Muscle layer of colon (tissue), 2 donors: ENCODE results near the gene CACNG6.

Source experiments
- H3K27ac ChIP-seq: one replicate; pipeline ENCODE4 v1.7.0; 2013; ENCODE audit warnings: low read depth, mild to moderate bottlenecking, low read length, moderate library complexity
- H3K27me3 ChIP-seq, 2 donors: one replicate each; pipeline ENCODE4 v1.7.0; 2013; ENCODE audit warnings: low read length in 2 of 2, mild to moderate bottlenecking in 2 of 2; ENCODE audit not compliant: insufficient read depth in 2 of 2, control insufficient read depth in 1 of 2
- H3K36me3 ChIP-seq: one replicate; pipeline ENCODE4 v1.7.0; 2013; ENCODE audit warnings: mild to moderate bottlenecking, low read length; ENCODE audit not compliant: insufficient read depth
- H3K4me1 ChIP-seq: one replicate; pipeline ENCODE4 v1.7.0; 2013; ENCODE audit warnings: mild to moderate bottlenecking, low read length; ENCODE audit not compliant: insufficient read depth
- H3K4me3 ChIP-seq, 2 donors: one replicate each; pipeline ENCODE4 v1.7.0; 2013; ENCODE audit warnings: low read length in 2 of 2, low read depth in 1 of 2, mild to moderate bottlenecking in 1 of 2, moderate library complexity in 1 of 2
- H3K9ac ChIP-seq: one replicate; pipeline ENCODE4 v1.7.0; 2013; ENCODE audit warnings: low read length
- H3K9me3 ChIP-seq: one replicate; pipeline ENCODE4 v1.7.0; 2013; ENCODE audit warnings: mild to moderate bottlenecking, low read length
- donor health status: abdominal sarcoma.
- donor health status: Adenocarcinoma of cecum.

CACNG6 gene

GRCh38 chr19:53957448-53958167 is 33.8 kb upstream of the CACNG6 start:
- no peaks in the 10 kb centered on the region for H3K36me3 ChIP-seq
- no peaks in the 10 kb centered on the region for H3K4me1 ChIP-seq
- H3K4me3 ChIP-seq, result no peak overlapping the region

GRCh38 chr19:53958168-53958571 is 33.3 kb upstream of the CACNG6 start:
- Histone ChIP-seq H3K9me3 (no peaks in the 10 kb centered on the region), H3K4me3 (no peak overlapping the region), H3K9ac (no peak overlapping the region), H3K27me3 (peaks cover 30 to 56% of the 10 kb centered on the region in 2 donors), H3K4me1 (no peaks in the 10 kb centered on the region), H3K36me3 (no peaks in the 10 kb centered on the region), H3K27ac (no peak overlapping the region)

More at GRCh38 chr19:53957448-53958167, 33.8 kb upstream of the CACNG6 start:
- Histone ChIP-seq H3K9me3 (no peaks in the 10 kb centered on the region), H3K27ac (no peak overlapping the region), H3K27me3 (peaks cover 30 to 53% of the 10 kb centered on the region in 2 donors), H3K9ac (no peak overlapping the region)

- no peaks in the 10 kb centered on the region for H3K4me1 ChIP-seq
- H3K36me3 ChIP-seq, result no peaks in the 10 kb centered on the region
- no peaks in the 10 kb centered on the region for H3K9me3 ChIP-seq
- H3K27ac ChIP-seq, result no peak overlapping the region
- peaks cover 35 to 63% of the 10 kb centered on the region in 2 donors for H3K27me3 ChIP-seq
- no peak overlapping the region for H3K4me3 ChIP-seq
- no peak overlapping the region for H3K9ac ChIP-seq
Observed at GRCh38 chr19:53958823-53959757, 32.3 kb upstream of the CACNG6 start.

- Histone ChIP-seq H3K4me3 (no peak overlapping the region), H3K9ac (no peak overlapping the region)
Observed at GRCh38 chr19:53960187-53960586, 31.2 kb upstream of the CACNG6 start.

GRCh38 chr19:53960886-53961285 is 30.6 kb upstream of the CACNG6 start:
- Histone ChIP-seq H3K36me3 (no peaks in the 10 kb centered on the region), H3K27me3 (peaks cover 35 to 70% of the 10 kb centered on the region in 2 donors), H3K27ac (no peak overlapping the region), H3K9ac (no peak overlapping the region), H3K4me1 (no peaks in the 10 kb centered on the region), H3K4me3 (no peak overlapping the region), H3K9me3 (no peaks in the 10 kb centered on the region)

More at GRCh38 chr19:53960187-53960586, 31.2 kb upstream of the CACNG6 start:
- Histone ChIP-seq H3K36me3 (no peaks in the 10 kb centered on the region), H3K27me3 (peaks cover 35 to 70% of the 10 kb centered on the region in 2 donors), H3K4me1 (no peaks in the 10 kb centered on the region), H3K27ac (no peak overlapping the region), H3K9me3 (no peaks in the 10 kb centered on the region)

- H3K27me3 ChIP-seq, result peaks cover 35 to 67% of the 10 kb centered on the region in 2 donors
Observed at GRCh38 chr19:53961523-53962356, 29.7 kb upstream of the CACNG6 start.

GRCh38 chr19:53962887-53963431 is 28.5 kb upstream of the CACNG6 start, which contains the start of gene CACNG8:
Gene CACNG8 (plus strand): TSS chr19:53962937.
- no peak within 1 kb of the TSS for H3K27ac ChIP-seq

More at GRCh38 chr19:53961523-53962356, 29.7 kb upstream of the CACNG6 start:
- H3K9me3 ChIP-seq, result no peaks in the 10 kb centered on the region
- H3K4me1 ChIP-seq, result no peaks in the 10 kb centered on the region
- no peak overlapping the region for H3K9ac ChIP-seq
- H3K4me3 ChIP-seq, result no peak overlapping the region
- H3K36me3 ChIP-seq, result no peaks in the 10 kb centered on the region
- H3K27ac ChIP-seq, result no peak overlapping the region

GRCh38 chr19:53965091-53965490 is 26.3 kb upstream of the CACNG6 start:
- peaks cover 17 to 46% of the 10 kb centered on the region in 2 donors for H3K27me3 ChIP-seq

More at GRCh38 chr19:53962887-53963431, 28.5 kb upstream of the CACNG6 start, which contains the start of gene CACNG8:
- no peak within 1 kb of the TSS for H3K4me3 ChIP-seq
- H3K27me3 ChIP-seq, result peaks cover 30 to 64% of the 10 kb centered on the region in 2 donors
- H3K4me1 ChIP-seq, result no peaks in the 10 kb centered on the region
- no peaks in the 10 kb centered on the region for H3K9me3 ChIP-seq
- no peaks in the 10 kb centered on the region for H3K36me3 ChIP-seq
- H3K9ac ChIP-seq, result no peak within 1 kb of the TSS

GRCh38 chr19:53966931-53967330 is 24.5 kb upstream of the CACNG6 start:
- Histone ChIP-seq H3K9ac (no peak overlapping the region), H3K27me3 (peaks cover 6 to 27% of the 10 kb centered on the region in 2 donors), H3K36me3 (no peaks in the 10 kb centered on the region), H3K4me3 (no peak overlapping the region), H3K27ac (no peak overlapping the region), H3K9me3 (no peaks in the 10 kb centered on the region), H3K4me1 (no peaks in the 10 kb centered on the region)

More at GRCh38 chr19:53965091-53965490, 26.3 kb upstream of the CACNG6 start:
- H3K4me3 ChIP-seq, result no peak overlapping the region
- no peaks in the 10 kb centered on the region for H3K36me3 ChIP-seq
- H3K9me3 ChIP-seq, result no peaks in the 10 kb centered on the region
- no peak overlapping the region for H3K27ac ChIP-seq
- no peak overlapping the region for H3K9ac ChIP-seq
- no peaks in the 10 kb centered on the region for H3K4me1 ChIP-seq

GRCh38 chr19:53969366-53969765 is 22.1 kb upstream of the CACNG6 start:
- H3K36me3 ChIP-seq, result no peaks in the 10 kb centered on the region
- no peak overlapping the region for H3K4me3 ChIP-seq
- no peak overlapping the region for H3K27ac ChIP-seq
- no peaks in the 10 kb centered on the region for H3K9me3 ChIP-seq
- H3K9ac ChIP-seq, result no peak overlapping the region
- H3K4me1 ChIP-seq, result no peaks in the 10 kb centered on the region
- H3K27me3 ChIP-seq, result peaks cover 0 to 9% of the 10 kb centered on the region in 2 donors
